Esophagus (tissue), 2 donors: ENCODE results near the gene NPR3. TPM values are rescaled to one million over a fixed set of nuclear protein-coding genes. Genes with fewer than 3 reads are reported as not detected.

Experiments used
- H3K27ac ChIP-seq, 2 donors: one replicate each; pipeline ENCODE4 v1.5.1; 2013; ENCODE audit warnings: low read depth in 2 of 2, mild to moderate bottlenecking in 2 of 2, inconsistent platforms in 1 of 2, low read length in 1 of 2, moderate library complexity in 1 of 2
- H3K27me3 ChIP-seq, 2 donors: one replicate each; pipeline ENCODE4 v1.6.1; 2013; ENCODE audit warnings: low read length in 2 of 2, control low read depth in 1 of 2, mild to moderate bottlenecking in 1 of 2; ENCODE audit not compliant: insufficient read depth in 2 of 2, control insufficient read depth in 1 of 2
- H3K36me3 ChIP-seq, 2 donors: one replicate each; pipeline ENCODE4 v1.6.1; 2013; ENCODE audit warnings: low read length in 1 of 2; ENCODE audit not compliant: control insufficient read depth in 2 of 2, insufficient read depth in 2 of 2
- H3K4me1 ChIP-seq, 2 donors: one replicate each; pipeline ENCODE4 v1.6.1; 2013; ENCODE audit warnings: low read length in 1 of 2; ENCODE audit not compliant: control insufficient read depth in 2 of 2, insufficient read depth in 2 of 2
- H3K4me3 ChIP-seq, 2 donors: one replicate each; pipeline ENCODE4 v1.5.1; 2013; ENCODE audit warnings: low read length in 2 of 2, mild to moderate bottlenecking in 2 of 2, low read depth in 1 of 2, moderate library complexity in 1 of 2
- H3K9me3 ChIP-seq, 2 donors: one replicate each; pipeline ENCODE4 v1.6.1; 2013; ENCODE audit warnings: mild to moderate bottlenecking in 2 of 2, low read depth in 1 of 2, low read length in 1 of 2, moderate library complexity in 1 of 2; ENCODE audit not compliant: control insufficient read depth in 2 of 2, insufficient read depth in 1 of 2
- WGBS, 2 donors: extraction: QIAGEN DNeasy Blood & Tissue Kit; methylation state at CpG; one replicate each; pipeline ENCODE4 v1.1.7; 2013; 5-methylcytosine and 5-hydroxymethylcytosine counted together
- polyA plus RNA-seq, 2 donors: library from polyadenylated mRNA; stranded (reverse); fragments of 200-250 nt; gene quantifications; one replicate each; pipeline ENCODE4 v1.2.3, GENCODE V29; 2013
- donor health status: healthy with polysubstance abuse.
- donor health status: Bipolar disorder and iron deficiency.

NPR3 gene
- polyA plus RNA-seq, 2 donors = 2.8 to 5.7 TPM

DNA sequence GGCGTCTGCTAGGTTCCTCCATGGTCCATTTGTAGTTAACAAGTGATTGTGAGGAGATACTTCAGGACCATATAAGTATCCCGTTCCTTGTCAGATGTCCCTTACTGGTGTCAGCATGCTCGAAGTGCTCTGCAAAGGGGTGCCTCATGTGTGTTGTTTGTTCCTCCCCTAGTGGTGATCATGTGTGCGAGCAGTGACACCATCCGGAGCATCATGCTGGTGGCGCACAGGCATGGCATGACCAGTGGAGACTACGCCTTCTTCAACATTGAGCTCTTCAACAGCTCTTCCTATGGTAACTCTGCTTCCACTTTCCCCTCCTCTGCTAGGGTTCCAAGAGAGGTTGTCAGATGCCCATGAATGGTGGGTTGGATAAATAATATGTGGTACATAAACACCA is 13.4 kb downstream of the NPR3 start:
- Histone ChIP-seq H3K4me3 (no peak overlapping the region), H3K36me3 (no peaks in the 10 kb centered on the region), H3K4me1 (no peaks in the 10 kb centered on the region), H3K9me3 (no peaks in the 10 kb centered on the region), H3K27me3 (no peaks in the 10 kb centered on the region), H3K27ac (no peak overlapping the region)
- 89 to 94% methylated on average over 7 of the region's 7 CpGs for WGBS, 2 donors

DNA sequence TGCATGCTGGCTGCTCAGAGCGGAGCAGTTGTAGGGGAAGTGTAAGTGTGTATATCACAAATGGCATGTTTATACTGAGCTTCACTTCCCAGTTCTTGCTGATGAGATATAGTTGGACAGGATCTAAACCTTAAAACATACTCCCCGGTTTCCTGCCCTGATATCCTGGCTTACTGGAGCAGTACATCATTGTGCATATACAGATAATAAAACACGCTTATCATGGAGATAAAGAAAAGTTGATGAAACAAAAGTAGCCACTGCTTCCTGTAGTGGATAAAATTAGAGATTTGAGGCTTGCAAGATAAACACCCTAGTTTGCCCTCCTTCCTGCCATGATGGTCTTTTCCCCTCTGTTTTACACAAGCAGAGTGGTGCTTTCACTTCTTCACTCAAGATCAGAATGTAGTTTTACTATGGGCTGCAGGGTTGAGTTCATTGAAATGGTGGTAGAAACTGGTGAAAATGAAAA is 15.0 kb downstream of the NPR3 start:
- H3K4me1 ChIP-seq = no peaks in the 10 kb centered on the region
- no peak overlapping the region for H3K27ac ChIP-seq
- H3K4me3 ChIP-seq = no peak overlapping the region
- 50 to 60% methylated on average over 3 of the region's 3 CpGs for WGBS, 2 donors
- H3K9me3 ChIP-seq = no peaks in the 10 kb centered on the region
- H3K36me3 ChIP-seq = no peaks in the 10 kb centered on the region
- no peaks in the 10 kb centered on the region for H3K27me3 ChIP-seq

DNA sequence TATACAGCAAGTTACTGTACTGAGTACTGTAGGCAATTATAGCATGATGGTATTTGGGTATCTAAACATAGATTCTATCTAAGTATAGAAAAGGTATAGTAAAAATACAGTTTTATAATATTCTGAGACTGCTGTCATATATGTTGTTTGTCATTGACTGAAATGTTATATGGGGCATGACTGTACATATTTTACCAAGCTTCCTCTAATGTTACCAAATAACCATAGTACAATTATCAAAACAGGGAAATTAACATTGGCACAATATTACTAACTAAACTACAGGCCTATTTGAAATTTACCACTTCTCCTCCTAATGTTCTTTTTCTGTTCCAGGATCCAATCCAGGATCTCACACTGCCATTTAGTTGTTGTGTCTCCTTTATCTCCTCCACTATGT is 18.5 kb downstream of the NPR3 start:
- no peak overlapping the region for H3K27ac ChIP-seq
- H3K36me3 ChIP-seq = no peaks in the 10 kb centered on the region
- H3K9me3 ChIP-seq = no peaks in the 10 kb centered on the region
- H3K27me3 ChIP-seq = no peaks in the 10 kb centered on the region
- H3K4me1 ChIP-seq = no peaks in the 10 kb centered on the region
- H3K4me3 ChIP-seq = no peak overlapping the region

DNA sequence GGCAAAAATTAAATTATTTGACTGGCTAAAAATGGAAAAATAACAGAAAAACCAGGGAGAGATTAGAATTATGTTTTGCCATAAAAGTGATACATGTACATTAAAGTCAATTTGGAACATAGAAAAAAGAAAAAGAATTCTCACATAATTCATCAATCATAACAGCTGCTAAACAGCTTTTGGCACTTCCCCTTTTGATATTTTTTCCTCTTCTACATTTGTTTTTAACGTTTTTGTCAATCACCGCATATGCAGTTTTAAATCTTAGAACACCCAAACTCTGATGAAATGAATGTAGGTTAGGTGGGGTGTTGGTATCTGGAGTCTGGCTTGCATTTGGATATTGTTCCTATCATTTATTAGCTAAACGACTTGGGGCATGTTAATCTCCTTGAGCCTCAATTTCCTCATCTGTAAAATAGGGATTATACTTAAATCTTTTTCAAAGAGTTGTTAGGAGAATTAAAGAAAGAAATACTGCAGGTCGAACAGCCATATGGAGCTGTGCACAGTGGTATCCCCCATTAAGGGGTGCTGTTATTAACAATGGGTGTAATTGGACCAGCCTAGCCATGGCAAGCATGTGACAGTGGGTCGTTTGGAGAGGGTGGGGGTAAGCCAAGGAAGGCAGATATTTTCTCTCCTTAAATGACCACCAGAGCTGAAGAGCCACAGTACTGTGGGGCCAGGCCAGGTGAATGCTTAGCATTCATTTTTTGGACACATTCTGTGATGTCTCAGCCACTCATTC is 22.6 kb downstream of the NPR3 start:
- no peaks in the 10 kb centered on the region for H3K36me3 ChIP-seq
- H3K27me3 ChIP-seq = no peaks in the 10 kb centered on the region
- WGBS, 2 donors = 66 to 71% methylated on average over 5 of the region's 5 CpGs
- H3K27ac ChIP-seq = no peak overlapping the region
- no peak overlapping the region for H3K4me3 ChIP-seq
- no peaks in the 10 kb centered on the region for H3K4me1 ChIP-seq
- H3K9me3 ChIP-seq = no peaks in the 10 kb centered on the region

DNA sequence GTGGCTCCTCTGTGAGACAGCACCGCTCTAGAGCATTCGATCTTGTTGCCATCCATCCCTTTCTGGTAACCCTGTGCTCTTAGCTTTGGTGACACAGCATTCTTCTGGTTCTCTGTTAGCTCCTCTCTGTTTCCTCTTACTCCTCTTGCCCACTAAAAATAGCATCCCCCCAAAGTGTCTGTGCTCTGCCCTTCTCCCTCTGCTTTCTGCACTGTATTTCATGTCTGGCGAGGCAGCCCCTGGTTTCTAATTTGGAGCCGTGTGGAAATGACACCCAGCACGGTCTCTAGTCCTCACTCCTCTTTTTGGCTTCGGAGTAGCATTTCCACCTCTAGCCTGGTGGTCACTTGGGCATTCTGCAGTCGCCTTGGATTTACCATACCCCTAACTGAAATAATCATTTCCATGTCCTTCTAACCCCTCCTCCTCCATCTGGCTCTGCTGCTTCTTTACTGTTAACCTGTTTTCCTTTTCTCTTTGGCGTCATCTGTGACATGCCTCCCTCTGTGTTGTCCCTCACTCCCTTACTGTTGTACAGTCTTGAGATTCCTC is 23.8 kb downstream of the NPR3 start:
- no peaks in the 10 kb centered on the region for H3K9me3 ChIP-seq
- no peak overlapping the region for H3K4me3 ChIP-seq
- H3K27me3 ChIP-seq = no peaks in the 10 kb centered on the region
- H3K36me3 ChIP-seq = no peaks in the 10 kb centered on the region
- 63 to 77% methylated on average over 8 of the region's 8 CpGs for WGBS, 2 donors
- no peak overlapping the region for H3K27ac ChIP-seq
- no peaks in the 10 kb centered on the region for H3K4me1 ChIP-seq

DNA sequence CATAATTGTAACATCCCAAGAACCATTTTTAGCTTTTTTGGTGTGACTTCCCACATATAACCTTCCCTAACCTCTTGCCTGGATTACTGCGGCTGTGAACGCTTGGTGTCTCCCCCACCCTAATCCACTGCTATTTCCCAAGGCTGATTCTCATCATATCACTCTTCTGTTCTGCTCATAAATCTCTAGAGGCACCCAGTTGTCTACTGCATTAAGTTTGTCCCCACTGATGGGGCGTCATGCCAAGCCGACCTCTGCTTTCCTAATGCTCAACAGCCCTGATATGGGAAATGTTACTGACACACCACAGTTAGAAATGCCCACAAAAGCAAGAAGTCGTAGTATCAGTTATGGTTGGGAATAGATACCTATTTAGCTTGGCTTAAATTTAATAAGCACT is 24.4 kb downstream of the NPR3 start:
- H3K9me3 ChIP-seq = no peaks in the 10 kb centered on the region
- H3K27me3 ChIP-seq = no peaks in the 10 kb centered on the region
- no peaks in the 10 kb centered on the region for H3K4me1 ChIP-seq
- 83 to 87% methylated on average over 5 of the region's 5 CpGs for WGBS, 2 donors
- H3K27ac ChIP-seq = no peak overlapping the region
- no peaks in the 10 kb centered on the region for H3K36me3 ChIP-seq
- no peak overlapping the region for H3K4me3 ChIP-seq

DNA sequence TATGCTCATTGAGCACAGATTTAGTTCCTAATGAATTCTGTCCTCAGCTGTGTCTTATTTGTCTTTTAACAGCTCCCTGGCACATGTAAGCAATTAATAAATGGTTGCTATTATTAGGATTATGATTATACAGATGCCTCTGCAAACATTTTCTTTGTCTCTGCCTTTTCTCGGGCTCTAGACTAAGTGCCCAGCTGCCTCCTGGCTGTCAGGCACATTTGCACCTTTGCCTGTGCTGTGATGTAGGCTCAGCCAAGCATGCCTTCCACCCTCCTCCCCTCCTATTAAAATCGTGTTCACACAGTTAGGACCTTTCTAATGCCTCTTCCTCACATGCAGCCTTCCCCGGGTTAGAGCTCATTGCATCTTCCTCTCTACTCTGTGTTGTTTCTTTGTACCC is 25.7 kb downstream of the NPR3 start:
- no peaks in the 10 kb centered on the region for H3K9me3 ChIP-seq
- H3K36me3 ChIP-seq = no peaks in the 10 kb centered on the region
- no peaks in the 10 kb centered on the region for H3K27me3 ChIP-seq
- no peak overlapping the region for H3K4me3 ChIP-seq
- H3K27ac ChIP-seq = no peak overlapping the region
- no peaks in the 10 kb centered on the region for H3K4me1 ChIP-seq
- WGBS, 2 donors = 43 to 49% methylated on average over 3 of the region's 3 CpGs

DNA sequence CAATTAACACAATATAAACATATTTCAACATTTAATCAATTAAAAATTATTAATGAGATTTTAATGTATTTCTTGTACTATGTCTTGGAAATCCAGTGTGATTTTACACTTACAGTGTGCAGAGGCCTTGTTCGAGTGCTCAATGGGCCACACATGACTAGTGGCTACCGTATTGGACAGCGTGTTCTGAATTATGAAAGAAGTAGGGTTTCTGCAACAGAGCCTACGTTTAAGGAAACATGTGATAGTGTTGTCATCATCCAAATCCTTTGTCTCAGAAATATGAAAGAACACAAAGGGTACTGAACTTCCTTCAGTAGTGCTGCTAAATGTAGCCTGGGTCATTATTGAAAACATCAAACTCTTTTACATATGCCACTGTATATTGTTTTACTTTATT is 29.5 kb downstream of the NPR3 start:
- H3K36me3 ChIP-seq = no peaks in the 10 kb centered on the region
- H3K27me3 ChIP-seq = no peaks in the 10 kb centered on the region
- WGBS, 2 donors = 74 to 79% methylated on average over 4 of the region's 4 CpGs
- H3K4me3 ChIP-seq = no peak overlapping the region
- H3K27ac ChIP-seq = no peak overlapping the region
- no peaks in the 10 kb centered on the region for H3K4me1 ChIP-seq
- no peaks in the 10 kb centered on the region for H3K9me3 ChIP-seq

DNA sequence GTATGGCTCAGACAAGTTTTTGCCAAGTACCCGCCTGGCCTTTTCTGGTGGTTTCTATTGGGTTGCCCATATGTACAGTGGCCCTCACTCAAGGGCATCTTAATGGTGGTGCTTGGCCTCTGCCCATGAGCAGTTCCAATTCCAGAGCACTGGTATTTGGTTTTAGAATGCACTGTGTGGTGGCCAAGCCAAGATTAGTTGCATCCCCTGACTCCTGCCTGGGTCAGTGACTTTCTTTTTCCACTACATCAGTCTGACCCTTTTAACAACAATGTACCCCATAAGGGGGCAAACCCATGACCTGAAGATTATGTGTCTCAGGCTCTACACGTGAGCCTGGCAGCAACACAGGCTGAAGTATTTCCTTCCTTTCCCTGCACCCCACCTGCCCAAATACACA is 34.2 kb downstream of the NPR3 start:
- Histone ChIP-seq H3K36me3 (no peaks in the 10 kb centered on the region), H3K27me3 (no peaks in the 10 kb centered on the region)

DNA sequence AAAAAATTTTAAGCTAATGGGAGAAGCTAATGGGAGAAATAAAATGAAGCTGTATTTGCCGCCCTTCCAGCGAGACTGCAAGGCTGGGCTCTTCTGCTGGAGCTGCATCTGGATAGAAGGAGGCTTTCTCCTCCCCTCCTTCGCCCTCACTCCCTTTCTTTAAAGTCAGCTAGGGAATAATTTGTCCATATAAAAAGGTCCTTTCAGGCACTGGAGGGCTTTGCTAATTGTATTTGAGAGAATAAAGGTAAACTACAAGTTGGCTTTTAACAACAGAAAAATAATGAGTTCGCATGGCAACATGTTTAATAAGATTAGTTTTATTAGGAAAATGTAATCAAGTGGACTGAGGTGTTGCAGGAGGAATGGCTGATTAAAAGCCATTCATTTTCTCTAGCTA is 41.3 kb downstream of the NPR3 start:
- Histone ChIP-seq H3K4me1 (no peaks in the 10 kb centered on the region), H3K27me3 (no peaks in the 10 kb centered on the region), H3K36me3 (no peaks in the 10 kb centered on the region), H3K27ac (no peak overlapping the region), H3K9me3 (no peaks in the 10 kb centered on the region), H3K4me3 (no peak overlapping the region)
- WGBS, 2 donors = 83 to 87% methylated on average over 4 of the region's 4 CpGs

More for the DNA sequence above, 34.2 kb downstream of the NPR3 start:
- Histone ChIP-seq H3K4me3 (no peak overlapping the region), H3K27ac (no peak overlapping the region), H3K4me1 (no peaks in the 10 kb centered on the region), H3K9me3 (no peaks in the 10 kb centered on the region)
- WGBS, 2 donors = 60 to 61% methylated on average over 2 of the region's 2 CpGs
